Right lung (tissue), 5 donors: ENCODE data around the gene OPN4. TPM values are rescaled to one million over a fixed set of nuclear protein-coding genes. Genes with fewer than 3 reads are reported as not detected.

Experiments
- DNase-seq, 2 donors: peaks; one replicate each; pipeline ENCODE4 v3.0.0-alpha.2; 2013
- polyA plus RNA-seq, 5 donors: library from polyadenylated mRNA; unstranded; fragments of 120-200 nt; gene quantifications; one replicate each; pipeline versions ENCODE4 v1.2.1 to v1.2.3, GENCODE V29; 2013; ENCODE audit warnings: inconsistent platforms in 1 of 5, low replicate concordance in 1 of 5; ENCODE audit not compliant: insufficient read length in 5 of 5, insufficient read depth in 1 of 5

Gene OPN4
- polyA plus RNA-seq, 5 donors, result 0.05 TPM; not detected in 4

DNA sequence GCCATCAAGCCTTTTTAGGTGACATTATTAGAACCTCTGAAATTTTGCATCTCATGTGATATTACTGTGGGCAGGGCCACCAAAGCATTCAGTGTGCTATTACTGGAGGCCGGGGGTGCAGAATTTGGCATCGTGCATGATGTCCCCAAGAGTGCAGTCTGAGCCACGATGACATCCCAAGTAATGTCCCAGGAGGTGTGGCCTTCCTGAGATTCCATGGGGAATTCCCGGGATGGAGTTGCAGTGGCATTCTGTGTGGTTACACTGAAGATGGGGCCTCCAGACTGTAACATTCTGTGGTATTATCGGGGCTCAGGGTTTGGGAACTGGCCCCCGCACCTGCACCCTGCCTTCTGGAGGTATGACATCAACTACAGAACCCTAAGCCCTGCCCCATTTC, 23.0 kb downstream of the OPN4 start:
- no peak for DNase-seq

DNA sequence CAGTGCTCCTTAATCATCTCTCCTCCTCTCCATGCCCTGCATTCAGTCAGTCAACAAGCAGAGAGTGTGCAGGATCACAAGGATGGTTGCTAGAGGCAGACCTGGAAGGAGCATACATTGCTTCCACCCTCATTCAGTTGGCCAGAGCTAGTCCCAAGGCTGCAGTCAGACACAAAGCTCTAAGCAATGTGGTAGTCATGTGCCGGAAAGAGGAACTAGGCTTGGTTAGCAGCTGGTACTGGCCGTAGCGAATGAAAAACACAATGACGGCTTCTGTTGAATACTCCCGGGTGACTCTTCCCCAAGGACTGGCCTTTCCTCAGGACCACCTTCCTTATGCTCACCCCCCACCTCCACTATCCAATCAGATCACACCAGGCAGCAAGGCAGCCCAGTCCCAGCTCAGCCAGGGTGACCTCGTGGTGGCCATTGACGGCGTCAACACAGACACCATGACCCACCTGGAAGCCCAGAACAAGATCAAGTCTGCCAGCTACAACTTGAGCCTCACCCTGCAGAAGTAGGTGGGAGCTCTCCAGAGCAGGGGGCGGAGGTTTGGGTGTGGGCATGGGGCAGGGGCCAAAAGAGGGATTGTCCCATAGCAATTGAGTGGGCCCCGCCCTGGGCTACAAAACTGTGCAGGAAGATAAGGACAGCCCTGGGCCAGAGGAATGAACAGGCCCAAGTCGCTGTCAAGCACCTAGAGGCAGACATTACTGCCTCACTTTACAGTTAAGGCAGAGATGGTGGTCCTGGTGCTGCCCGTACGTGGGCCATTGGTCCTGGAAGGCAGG, 24.8 kb downstream of the OPN4 start:
- no peak for DNase-seq

DNA sequence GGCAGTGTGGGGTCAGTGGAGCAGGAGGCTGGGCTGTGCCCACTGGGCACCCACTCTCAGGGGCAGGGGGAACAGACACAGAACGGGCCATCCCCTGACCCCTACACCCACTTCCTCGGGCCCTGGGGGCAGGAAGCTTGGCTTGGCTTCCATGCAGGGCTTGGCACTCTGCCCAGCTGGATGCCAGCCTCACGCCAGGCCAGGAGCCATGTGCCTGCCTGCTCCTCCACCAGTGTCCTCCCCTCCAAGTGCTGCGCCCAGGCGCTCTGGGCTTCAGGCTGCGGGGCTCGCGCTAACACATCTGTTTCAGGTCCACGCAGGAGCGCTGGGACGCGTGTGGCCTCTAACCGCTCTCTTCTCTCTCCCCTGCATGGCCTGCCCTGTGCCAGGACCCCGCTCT, 26.7 kb downstream of the OPN4 start:
- DNase-seq, result no peak

DNA sequence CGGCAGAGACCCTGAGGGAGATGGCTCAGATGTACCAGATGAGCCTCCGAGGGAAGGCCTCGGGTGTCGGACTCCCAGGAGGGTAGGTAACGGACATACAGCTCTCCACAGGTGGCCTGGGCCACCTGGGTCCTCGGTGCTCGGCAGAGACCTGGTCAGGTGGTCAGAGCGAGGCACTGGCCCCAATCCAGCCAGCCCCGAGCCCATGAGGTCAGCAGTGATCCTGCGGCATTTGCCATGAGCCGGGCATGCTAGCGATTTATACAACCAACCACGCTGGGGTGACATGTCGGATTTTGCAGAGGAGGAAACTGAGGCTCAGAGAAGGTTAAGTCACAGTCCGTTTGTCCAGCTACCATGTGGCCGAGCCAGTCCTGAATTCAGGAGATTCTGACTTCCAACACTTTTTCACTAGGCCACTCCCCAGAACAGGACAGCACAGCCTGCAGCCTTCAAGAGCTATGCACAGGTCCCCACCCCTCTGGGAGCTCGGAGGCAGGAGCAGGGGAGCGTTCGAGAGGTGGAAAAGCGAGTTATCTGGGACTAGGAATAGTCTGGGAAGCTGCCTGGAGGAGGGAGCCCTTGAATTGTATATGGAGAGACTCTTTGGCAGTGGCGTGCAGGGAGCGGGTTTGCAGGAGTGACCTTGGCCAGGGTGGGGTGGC, 27.5 kb downstream of the OPN4 start:
- DNase-seq, result no peak

DNA sequence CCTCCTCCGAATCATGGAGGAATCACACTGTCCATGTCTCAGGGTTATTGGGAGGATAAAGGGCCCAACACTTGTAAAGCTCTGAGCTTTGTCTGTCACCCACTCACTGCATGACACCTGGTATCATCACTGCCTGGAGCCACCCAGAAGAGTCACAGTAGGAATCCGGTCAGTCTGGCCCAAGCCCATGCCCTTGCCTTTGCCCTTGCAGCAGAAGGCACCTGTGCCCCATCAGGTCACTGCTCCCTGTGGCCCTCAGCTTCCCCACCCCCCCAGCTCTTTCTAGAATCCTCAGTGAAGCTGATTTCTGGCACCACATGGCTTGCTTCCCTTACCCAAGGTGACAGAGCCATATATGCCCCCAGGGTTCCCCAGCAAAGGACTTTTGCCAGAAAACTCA, 28.3 kb downstream of the OPN4 start:
- no peak for DNase-seq

DNA sequence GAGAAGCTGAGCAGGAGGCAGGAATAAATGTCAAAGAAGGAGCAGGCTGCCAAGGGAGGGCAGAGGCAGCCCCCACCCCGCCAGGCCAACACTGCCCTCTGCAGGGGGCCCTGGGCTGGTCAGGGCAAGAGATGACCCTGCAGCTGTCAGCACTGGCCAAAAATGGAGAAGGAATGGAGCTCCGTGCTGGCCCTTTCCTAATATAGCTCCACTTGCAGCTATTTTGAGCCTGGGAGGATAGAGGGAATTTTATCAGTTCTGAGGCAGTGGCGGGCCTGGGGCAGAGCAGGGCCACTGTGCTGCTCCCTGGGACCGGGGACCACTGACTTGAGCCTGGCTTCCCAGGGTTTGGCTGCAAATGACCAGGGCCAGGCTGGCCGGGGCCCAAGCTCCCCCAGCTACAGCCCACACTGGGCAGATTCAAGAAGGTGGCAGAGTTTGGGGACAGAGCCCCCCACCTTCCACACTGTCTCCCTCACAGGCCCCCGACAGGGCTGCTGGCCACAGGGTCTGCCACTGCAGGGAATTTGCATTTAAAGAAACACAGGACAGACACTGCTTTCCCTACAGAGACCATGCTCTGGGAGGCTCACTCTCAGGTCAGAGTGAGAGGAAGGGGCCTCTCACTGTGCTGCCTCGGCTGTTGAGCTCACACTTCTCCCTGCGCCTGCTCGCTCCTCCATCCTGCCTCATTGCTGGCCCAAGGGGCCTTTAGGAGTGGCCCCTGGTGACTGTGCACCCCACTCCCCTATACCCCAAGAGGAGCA, 30.2 kb downstream of the OPN4 start:
- no peak for DNase-seq

DNA sequence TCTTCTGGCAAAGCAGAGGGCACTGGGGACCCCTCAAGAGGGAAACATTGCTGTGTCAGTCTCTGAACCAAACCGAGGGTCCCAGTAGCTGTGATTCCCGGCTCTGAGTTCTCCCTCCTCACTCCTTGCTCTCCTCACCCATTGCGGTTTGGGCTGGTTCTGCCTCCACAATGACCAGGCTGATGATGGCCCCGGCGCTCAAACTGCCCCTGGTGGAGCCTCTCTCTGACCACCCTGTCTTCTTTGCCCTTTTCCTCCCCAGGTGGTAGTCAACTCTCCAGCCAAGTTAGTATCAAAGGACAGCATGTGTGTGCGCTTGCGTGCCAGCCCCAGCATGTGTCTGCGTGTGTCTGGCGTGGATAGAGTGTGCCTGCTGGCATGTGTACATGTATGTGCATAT, 31.1 kb downstream of the OPN4 start:
- no peak for DNase-seq

DNA sequence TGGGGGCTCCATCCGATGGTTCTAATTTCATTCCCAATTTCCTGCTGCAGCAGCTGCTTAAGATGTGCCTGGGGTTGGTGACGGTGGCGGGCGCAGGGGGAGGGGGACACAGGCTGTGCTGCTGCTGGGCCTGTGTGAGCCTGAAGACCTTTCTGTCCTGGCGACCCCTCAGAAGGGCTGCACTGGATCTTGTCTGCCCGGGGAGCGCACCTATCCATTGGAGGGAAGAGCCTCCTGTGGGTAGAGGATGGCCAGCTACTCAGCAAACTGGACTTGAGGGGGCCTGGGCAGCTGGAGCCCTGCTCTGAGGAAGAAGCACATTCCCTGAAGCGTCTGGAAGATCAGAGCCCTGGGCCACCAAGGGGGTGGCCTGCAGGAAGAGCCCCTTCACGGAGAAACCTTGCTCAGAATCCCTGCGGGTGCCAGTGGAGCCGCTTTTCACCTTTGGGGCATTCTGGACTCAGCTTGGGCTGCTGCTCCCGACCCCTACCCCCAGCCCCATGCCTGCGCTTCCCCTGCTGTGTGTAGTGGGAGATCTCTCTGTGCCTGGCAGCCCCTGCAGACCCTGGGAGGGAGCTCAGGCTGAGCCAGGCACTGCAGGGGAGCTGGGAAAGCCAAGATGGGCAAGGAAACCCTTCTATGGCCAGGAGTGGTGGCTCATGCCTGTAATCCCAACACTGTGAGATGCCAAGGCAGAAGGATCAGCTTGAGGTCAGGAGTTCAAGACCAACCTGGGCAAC, 31.7 kb downstream of the OPN4 start:
- no peak for DNase-seq

DNA sequence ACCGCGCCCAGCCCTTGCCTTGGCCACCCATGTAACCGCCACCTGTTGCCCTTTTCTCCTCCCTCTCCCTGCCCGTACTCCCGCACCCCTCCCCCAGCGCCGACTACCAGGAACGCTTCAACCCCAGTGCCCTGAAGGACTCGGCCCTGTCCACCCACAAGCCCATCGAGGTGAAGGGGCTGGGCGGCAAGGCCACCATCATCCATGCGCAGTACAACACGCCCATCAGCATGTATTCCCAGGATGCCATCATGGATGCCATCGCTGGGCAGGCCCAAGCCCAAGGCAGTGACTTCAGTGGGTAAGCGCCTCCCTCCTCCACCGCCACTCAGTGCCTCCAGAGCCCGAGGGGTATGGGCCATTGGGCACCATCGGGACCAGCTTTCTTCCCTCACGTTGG, 32.6 kb downstream of the OPN4 start:
- no peak for DNase-seq

DNA sequence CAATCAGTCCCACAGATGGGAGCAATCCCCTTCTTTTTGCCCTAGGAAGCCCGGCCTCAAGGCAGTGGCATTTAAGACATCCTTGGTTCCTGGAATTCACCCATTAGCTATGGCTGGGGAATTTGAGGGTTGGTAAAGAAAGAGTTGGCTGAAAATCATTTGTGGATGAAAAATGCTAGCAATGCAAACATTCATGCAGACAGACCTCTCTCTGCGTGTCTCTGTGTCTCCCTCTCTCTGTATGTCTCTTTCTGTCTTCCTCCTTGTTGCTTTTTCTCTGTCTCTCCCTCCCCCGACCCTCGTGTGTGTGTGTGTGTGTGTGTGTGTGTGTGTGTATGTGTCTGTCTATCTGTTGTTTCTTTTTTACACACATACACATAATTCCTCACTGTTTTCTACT, 33.4 kb downstream of the OPN4 start:
- DNase-seq, result no peak

DNA sequence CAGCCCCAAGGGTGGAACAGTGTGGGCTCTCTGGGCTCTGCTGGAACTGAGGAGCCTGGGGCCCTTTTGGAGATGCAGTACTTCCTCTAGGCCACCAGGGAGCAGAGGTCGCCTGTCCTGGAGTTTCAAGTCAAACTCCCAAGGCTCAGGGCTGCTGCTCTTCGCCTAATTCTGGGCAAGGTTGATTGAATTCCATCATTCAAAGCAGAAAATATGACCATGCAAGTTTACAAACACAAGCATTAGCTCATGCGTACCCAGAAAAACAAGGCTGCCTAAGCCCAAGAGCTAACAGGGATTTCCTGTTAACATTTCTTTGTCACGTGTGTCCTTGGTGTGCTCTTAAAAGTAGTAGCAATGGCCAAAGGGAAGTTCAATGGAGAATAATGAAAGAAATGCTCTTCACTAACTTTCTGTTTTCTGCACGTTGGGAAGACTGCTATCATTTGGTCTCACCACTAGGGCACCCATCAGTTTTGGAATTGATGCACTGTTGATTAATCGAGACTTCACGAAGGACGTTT, 34.1 kb downstream of the OPN4 start:
- DNase-seq, result no peak

DNA sequence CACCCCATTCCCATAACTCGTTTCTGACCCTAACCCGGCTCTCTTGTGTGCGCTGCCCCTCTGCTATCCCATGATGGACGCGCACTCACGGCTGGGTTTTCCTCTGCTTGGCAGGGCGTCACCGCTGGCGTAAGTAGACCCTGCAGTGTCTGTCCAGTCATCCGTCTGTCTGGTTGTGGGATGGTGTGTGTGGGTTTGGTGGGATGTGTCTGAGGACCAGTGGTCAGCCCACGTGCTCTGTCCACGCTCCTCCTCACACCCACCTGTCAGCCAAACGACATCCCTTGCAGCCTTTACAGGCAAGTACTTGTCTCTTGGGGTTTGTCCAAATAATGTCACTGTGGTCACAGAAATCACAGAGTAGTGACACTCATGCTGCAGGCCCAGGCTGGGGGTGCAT, 34.8 kb downstream of the OPN4 start:
- no peak for DNase-seq

DNA sequence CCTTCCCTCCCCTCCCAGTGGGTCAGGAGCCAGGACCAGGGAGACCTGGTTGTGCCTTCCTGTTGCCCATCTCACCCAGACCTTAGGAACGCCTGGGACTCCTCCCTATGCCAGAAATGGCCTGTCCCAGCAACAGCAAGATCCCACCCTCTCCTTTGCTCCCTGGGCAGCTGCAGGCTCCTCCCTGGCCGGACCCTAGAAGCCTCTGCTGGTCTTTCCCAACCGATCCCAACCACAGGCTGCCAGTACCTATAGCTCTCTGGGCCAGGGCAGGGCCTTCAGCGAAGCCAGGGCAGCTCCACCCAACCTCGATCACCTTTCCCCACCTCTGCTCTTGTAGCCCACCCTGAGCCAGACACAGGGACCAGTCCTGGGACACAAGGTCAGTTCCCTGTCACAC, 35.9 kb downstream of the OPN4 start:
- DNase-seq, result no peak

DNA sequence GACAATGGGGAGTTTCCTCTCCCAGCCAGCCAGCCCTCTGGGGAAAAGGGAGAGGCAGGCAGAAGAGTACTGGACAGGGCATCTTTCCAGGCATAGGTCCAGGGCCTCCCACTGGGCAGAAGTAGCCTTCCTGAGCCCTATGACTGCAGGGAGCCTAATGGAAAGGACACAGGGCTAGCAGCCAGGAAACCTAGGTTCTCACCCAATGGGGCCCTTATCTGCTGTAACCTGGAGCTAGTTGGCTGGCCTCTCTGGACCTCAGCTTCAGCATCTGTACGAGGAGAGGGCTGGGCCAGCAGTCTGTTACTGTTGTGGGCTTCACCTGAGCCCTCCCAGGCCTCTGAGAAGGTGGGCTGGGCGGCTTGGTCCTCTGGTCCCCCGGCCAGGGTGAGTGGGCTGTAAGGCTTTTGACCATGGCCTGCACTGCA, 36.3 kb downstream of the OPN4 start:
- no peak for DNase-seq

DNA sequence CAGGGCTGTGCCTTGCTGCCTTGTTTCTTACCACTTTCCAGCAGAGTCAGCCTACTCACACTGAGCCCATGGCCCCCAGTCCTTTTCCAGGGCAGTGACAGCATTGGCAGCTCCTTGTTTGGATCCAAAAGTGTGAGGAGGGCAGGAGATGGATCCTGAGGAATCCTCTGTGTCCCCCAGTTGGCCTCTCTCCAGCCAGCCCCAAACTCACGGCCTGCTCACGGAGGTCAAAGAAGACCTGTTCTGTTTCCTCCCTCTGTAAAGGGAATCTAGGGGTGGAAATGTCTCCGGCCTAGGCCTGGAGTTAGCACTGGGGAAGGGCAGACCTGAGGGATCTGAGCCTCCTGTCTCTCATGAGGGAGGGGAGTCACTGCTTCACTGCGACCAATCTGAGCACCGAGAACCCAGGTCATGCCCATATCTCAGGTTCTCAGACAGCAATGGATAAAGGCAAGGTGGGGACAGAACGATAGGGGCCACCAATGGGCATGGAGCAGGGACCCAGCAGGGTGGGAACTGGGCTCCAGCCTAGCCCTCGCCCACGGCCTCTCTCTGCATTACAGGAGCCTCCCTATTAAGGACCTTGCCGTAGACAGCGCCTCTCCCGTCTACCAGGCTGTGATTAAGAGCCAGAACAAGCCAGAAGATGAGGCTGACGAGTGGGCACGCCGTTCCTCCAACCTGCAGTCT, 37.1 kb downstream of the OPN4 start:
- DNase-seq, result no peak

DNA sequence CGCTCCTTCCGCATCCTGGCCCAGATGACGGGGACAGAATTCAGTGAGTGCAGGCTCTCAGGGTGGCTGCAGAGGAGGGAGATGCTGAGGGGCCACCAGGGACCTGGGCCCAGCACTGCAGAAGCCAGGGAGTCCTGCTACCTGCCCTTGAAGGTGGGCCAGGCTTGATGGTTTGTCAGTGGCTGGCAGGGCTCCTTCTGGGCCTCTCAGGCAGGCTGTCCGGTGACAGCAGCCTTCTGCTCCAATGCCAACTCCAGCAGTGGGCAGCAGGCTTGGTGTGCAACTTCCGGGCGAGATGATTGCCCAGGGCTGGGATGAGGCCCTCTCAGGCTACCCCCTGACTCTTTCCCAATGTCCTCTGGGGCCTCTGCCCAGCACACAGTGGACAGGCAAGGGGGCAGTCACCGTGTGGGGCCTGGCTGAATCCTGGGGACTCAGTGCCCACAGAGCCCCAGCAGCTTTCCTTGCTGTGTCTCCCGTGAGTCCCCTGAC, 37.7 kb downstream of the OPN4 start:
- no peak for DNase-seq

DNA sequence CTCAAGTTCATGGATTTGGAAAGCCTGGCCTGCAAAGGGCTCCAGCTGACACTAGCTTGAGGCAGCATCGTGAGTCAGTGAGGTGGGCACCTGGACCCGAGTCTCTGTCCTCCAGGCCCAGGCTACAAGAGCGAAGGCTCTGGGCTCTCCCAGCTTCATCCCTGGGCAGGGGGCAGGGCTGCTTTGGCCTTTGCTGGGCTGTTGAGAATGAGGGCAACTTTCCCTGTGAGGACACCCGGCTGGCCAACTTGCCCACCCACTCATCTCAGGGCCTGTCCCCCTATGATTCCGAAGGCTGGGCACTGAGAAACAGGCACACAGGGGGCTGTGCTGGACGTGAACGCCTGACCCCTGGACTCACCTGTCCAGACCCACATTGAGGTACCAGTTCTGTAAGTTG, 38.3 kb downstream of the OPN4 start:
- DNase-seq, result no peak

DNA sequence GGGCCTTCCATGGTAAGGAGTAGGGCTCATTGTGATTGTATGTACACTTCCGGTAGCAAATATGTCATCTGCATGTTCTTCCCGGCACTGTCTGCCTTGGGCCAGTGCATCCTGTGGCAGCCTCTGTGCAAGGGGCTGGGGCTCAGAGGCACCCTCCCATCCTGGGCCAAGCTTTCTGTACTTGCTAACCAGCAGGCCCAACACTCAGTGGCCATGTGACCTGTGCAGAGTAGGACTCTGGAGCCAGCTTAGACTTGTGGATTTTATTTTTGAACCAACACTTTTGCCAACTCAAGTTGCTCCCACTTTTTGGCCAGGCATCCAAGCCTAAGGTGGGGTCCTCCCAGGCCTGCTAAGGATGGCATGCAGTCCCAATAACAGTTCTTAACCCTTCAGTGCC, 38.9 kb downstream of the OPN4 start:
- no peak for DNase-seq

DNA sequence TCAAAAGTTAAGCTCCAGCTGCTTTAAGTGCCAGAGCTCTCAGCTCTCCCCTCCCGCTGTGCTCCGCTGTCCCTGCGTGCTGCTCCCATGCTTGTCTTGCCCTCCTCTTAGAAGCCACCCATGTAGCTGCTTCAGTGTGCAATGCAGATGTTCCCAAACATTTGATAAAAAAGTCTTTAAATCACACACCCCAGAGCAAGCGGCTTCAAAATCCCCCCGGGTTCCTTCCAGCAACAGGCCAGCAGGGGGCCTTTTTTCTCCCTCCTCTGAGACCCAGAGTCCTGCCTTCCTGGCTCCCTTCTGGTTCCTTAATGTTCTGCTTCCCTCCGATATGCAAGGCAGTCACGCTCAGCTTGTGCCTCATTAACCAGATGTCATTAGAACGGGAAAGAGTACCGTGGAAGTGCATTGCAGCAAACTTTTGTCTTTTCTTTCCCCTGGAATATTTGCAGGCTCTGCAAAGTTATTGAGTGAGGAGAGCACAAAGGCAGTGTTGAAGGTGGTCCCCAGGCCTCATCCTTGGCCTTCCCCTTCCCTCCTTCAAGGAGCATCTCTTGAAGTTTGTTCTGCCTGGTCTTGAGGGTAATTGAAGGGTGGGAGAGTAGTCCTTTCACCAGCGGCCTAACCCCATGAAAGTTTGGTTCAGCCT, 39.5 kb downstream of the OPN4 start:
- peak; percentile 78 to 83 for DNase-seq

DNA sequence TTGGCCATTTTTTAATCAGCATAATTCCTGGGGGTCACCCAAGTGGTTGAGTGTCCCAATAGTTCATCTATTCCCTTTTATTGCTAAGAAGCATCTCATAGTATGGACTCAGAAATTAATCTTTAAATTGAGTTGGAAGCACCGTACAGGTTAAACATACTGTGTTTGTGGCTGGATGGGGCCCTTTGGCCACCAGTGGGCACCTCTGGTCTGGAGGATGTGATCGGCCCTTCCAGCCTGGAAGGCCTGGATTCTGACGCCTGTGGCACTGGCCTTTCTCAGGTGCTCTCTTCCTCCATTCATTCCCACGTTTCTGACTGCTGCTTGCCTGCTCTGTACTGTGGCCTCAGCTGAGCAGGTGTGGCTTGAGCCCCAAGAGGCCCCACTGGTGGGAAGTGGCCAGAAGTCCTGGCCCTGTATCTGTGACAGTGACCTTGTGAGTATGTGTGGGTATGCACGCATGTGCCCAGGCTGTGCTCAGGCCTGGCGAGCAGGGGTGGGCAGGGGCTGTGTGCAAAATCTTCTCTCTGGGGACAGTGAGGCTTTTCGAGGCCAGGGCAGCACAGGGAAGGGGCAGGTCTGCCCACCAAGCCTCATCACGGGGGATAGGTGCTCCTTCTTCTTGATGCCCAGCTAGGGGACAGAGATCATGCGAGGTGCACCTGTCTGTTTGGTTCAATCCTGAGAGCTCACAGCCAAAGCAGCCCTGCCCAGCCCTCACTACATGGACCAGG, 44.0 kb downstream of the OPN4 start:
- DNase-seq, result no peak
